ENCODE results near the gene EXD1.
"Not testable (repeated sequence)": the region's sequence is repeated elsewhere in the genome, so short reads cannot be mapped to it uniquely, and the experiment has no call there.

DNA sequence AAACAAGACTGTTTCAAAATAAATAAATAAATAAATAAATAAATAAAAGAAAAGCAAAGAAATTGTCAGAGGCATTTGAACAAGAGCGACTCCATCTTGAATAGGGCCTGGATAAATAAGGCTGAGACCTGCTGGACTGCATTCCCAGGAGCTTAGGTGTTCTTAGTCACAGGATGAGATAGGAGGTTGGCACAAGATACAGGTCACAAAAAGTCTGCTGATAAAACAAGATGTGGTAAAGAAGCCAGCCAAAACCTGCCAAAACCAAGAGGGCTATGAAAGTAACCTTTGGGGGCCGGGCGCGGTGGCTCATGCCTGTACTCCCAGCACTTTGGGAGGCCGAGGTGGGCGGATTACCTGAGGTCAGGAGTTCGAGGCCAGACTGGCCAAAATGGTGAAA lies 91.4 kb downstream of the EXD1 start:
- TF ChIP-seq, protein P1, sequence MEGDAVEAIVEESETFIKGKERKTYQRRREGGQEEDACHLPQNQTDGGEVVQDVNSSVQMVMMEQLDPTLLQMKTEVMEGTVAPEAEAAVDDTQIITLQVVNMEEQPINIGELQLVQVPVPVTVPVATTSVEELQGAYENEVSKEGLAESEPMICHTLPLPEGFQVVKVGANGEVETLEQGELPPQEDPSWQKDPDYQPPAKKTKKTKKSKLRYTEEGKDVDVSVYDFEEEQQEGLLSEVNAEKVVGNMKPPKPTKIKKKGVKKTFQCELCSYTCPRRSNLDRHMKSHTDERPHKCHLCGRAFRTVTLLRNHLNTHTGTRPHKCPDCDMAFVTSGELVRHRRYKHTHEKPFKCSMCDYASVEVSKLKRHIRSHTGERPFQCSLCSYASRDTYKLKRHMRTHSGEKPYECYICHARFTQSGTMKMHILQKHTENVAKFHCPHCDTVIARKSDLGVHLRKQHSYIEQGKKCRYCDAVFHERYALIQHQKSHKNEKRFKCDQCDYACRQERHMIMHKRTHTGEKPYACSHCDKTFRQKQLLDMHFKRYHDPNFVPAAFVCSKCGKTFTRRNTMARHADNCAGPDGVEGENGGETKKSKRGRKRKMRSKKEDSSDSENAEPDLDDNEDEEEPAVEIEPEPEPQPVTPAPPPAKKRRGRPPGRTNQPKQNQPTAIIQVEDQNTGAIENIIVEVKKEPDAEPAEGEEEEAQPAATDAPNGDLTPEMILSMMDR (IDR thresholded peaks at IDR 0.05; ENCODE audit: borderline replicate concordance, extremely low read depth, low read length, poor library complexity, severe bottlenecking), result not testable (repeated sequence)
- not testable (repeated sequence) for TF ChIP-seq EZH2 (IDR thresholded peaks at IDR 0.05; ENCODE audit: borderline replicate concordance, low read depth, low read length, severe bottlenecking)

All from DND-41 (cell line).